ENCODE measurements around the gene MAMSTR.
A peak's percentile ranks its signal among the peaks of the same experiment; 100 is the strongest.

The MAMSTR gene

GRCh38 chr19:48676487-48676886 lies 43.0 kb downstream of the MAMSTR start:
- H3K9me3 ChIP-seq (ENCODE audit: severe bottlenecking) = no peaks in the 10 kb centered on the region
- no peak overlapping the region for H3K4me3 ChIP-seq (ENCODE audit: low read depth, low read length)
- TF ChIP-seq CTCF (IDR thresholded peaks at IDR 0.05; ENCODE audit: low read depth, low read length) = no peak
- H3K27ac ChIP-seq = no peak overlapping the region
- no peak for DNase-seq
- no peaks in the 10 kb centered on the region for H3K36me3 ChIP-seq
- no peaks in the 10 kb centered on the region for H3K27me3 ChIP-seq (ENCODE audit: insufficient read depth, low read depth, severe bottlenecking)

- TF ChIP-seq CTCF (IDR thresholded peaks at IDR 0.05; ENCODE audit: low read depth, low read length) = peak; percentile 75
- H3K36me3 ChIP-seq = no peaks in the 10 kb centered on the region
- H3K27me3 ChIP-seq (ENCODE audit: insufficient read depth, low read depth, severe bottlenecking) = no peaks in the 10 kb centered on the region
- no peaks in the 10 kb centered on the region for H3K9me3 ChIP-seq (ENCODE audit: severe bottlenecking)
- peak; percentile 89 for DNase-seq
- H3K4me3 ChIP-seq (ENCODE audit: low read depth, low read length) = no peak overlapping the region
- no peak overlapping the region for H3K27ac ChIP-seq
Measured at GRCh38 chr19:48674921-48675824, 44.4 kb downstream of the MAMSTR start.

- no peak for DNase-seq
- TF ChIP-seq CTCF (IDR thresholded peaks at IDR 0.05; ENCODE audit: low read depth, low read length) = no peak
- Histone ChIP-seq H3K27me3 (ENCODE audit: insufficient read depth, low read depth, severe bottlenecking) (no peaks in the 10 kb centered on the region), H3K9me3 (ENCODE audit: severe bottlenecking) (no peaks in the 10 kb centered on the region), H3K27ac (no peak overlapping the region), H3K36me3 (no peaks in the 10 kb centered on the region), H3K4me3 (ENCODE audit: low read depth, low read length) (no peak overlapping the region)
Measured at GRCh38 chr19:48674216-48674809, 45.2 kb downstream of the MAMSTR start.

- no peak for DNase-seq
- Histone ChIP-seq H3K27ac (no peak overlapping the region), H3K27me3 (ENCODE audit: insufficient read depth, low read depth, severe bottlenecking) (no peaks in the 10 kb centered on the region), H3K4me3 (ENCODE audit: low read depth, low read length) (no peak overlapping the region), H3K9me3 (ENCODE audit: severe bottlenecking) (no peaks in the 10 kb centered on the region), H3K36me3 (no peaks in the 10 kb centered on the region)
- TF ChIP-seq CTCF (IDR thresholded peaks at IDR 0.05; ENCODE audit: low read depth, low read length) = no peak
Measured at GRCh38 chr19:48673436-48674100, 46.0 kb downstream of the MAMSTR start.

- Histone ChIP-seq H3K4me3 (ENCODE audit: low read depth, low read length) (no peak within 1 kb of the TSS), H3K36me3 (no peaks in the 10 kb centered on the region), H3K27ac (no peak within 1 kb of the TSS), H3K27me3 (ENCODE audit: insufficient read depth, low read depth, severe bottlenecking) (no peaks in the 10 kb centered on the region), H3K9me3 (ENCODE audit: severe bottlenecking) (no peaks in the 10 kb centered on the region)
- no peak for TF ChIP-seq CTCF (IDR thresholded peaks at IDR 0.05; ENCODE audit: low read depth, low read length)
- no peak for DNase-seq
Measured at GRCh38 chr19:48672994-48673393, 46.5 kb downstream of the MAMSTR start, which contains the start of gene NTN5. Gene NTN5 (minus strand): TSS chr19:48673017. CDS start chr19:48670986, 2,031 bp downstream.

Data from WERI-Rb-1 (cell line).